Measurements from ENCODE around the gene KCNA10. TPM values are rescaled to one million over a fixed set of nuclear protein-coding genes. Genes with fewer than 3 reads are reported as not detected.

The KCNA10 gene
- total and polyA plus RNA-seq, 8 donors, result not detected

DNA sequence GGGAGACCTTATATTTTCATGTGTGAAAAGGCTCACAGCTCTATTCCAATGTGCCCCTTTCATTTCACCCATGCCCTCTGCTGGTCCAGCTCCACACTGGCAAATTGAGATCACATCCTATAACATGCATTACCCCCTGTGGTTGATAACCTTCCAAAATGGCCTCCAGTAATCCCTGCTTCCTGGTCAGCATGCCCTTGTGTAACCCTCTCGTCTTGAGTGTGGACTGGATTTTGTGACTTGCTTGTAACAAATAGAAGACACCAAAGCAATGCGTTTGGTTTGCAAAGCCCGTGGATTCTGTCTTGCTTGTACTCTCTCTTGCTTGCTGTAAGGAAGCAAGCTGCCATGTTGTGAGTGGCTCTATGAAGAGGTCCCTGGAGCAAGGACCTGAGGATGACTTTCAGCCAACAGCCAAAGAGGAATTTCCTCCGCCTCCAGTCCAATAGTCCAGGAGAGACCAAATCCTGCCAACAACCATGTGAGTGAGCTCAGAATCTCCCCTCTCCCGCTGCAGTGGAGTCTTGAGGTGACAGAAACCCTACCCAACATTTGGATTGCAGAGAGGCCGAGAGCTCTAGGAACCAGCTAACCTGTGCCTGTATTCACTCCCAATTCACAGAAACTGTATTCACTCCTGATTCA lies 17.4 kb downstream of the KCNA10 start:
- DNase-seq, result no peak
- Histone ChIP-seq H3K4me1 (no peaks in the 10 kb centered on the region), H3K9me3 (no peaks in the 10 kb centered on the region), H3K27ac (no peak overlapping the region), H3K27me3 (no peaks in the 10 kb centered on the region), H3K4me3 (no peak overlapping the region), H3K36me3 (no peaks in the 10 kb centered on the region)
- ATAC-seq, result no peak
- no peak for FAIRE-seq
- TF ChIP-seq, protein P1, sequence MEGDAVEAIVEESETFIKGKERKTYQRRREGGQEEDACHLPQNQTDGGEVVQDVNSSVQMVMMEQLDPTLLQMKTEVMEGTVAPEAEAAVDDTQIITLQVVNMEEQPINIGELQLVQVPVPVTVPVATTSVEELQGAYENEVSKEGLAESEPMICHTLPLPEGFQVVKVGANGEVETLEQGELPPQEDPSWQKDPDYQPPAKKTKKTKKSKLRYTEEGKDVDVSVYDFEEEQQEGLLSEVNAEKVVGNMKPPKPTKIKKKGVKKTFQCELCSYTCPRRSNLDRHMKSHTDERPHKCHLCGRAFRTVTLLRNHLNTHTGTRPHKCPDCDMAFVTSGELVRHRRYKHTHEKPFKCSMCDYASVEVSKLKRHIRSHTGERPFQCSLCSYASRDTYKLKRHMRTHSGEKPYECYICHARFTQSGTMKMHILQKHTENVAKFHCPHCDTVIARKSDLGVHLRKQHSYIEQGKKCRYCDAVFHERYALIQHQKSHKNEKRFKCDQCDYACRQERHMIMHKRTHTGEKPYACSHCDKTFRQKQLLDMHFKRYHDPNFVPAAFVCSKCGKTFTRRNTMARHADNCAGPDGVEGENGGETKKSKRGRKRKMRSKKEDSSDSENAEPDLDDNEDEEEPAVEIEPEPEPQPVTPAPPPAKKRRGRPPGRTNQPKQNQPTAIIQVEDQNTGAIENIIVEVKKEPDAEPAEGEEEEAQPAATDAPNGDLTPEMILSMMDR (IDR thresholded peaks at IDR 0.05), result no peak
- WGBS, 2 donors, result 64 to 82% methylated on average over 6 of the region's 6 CpGs
- intact Hi-C loops (cut with DNase I), result no loop called here

DNA sequence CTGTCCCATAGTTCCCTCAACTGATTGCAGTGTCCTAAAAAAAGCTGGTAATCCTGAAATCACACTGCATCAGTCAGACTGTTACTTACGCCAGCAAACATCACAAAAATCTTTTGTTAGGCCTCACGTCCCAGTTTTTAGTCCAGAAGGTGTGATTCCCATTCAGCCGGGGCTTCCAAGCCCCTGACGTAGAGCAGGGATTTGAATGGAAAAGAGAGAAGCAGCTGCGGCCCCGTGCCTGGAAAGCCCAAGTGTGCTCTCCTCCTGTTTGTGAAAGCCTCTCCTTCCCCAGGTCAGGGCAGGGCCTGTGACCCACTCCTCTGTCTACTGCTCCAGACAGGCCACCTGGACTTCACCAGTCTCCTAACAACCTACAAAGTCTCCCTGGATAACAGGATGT lies 20.7 kb downstream of the KCNA10 start:
- no peaks in the 10 kb centered on the region for H3K4me1 ChIP-seq
- TF ChIP-seq, protein P1 (IDR thresholded peaks at IDR 0.05), result no peak
- no peaks in the 10 kb centered on the region for H3K36me3 ChIP-seq
- WGBS, 2 donors, result 56 to 60% methylated on average over 6 of the region's 6 CpGs
- no peak overlapping the region for H3K27ac ChIP-seq
- ATAC-seq, result no peak
- H3K27me3 ChIP-seq, result no peaks in the 10 kb centered on the region
- H3K9me3 ChIP-seq, result no peaks in the 10 kb centered on the region
- H3K4me3 ChIP-seq, result no peak overlapping the region
- no peak for DNase-seq
- no peak for FAIRE-seq
- intact Hi-C loops (cut with DNase I), result loop anchor here in 1 of 3 donors (5.0 to 10.0 kb wide), 2 partner anchors 86 to 293 kb away; no protein-coding TSS in a partner anchor

DNA sequence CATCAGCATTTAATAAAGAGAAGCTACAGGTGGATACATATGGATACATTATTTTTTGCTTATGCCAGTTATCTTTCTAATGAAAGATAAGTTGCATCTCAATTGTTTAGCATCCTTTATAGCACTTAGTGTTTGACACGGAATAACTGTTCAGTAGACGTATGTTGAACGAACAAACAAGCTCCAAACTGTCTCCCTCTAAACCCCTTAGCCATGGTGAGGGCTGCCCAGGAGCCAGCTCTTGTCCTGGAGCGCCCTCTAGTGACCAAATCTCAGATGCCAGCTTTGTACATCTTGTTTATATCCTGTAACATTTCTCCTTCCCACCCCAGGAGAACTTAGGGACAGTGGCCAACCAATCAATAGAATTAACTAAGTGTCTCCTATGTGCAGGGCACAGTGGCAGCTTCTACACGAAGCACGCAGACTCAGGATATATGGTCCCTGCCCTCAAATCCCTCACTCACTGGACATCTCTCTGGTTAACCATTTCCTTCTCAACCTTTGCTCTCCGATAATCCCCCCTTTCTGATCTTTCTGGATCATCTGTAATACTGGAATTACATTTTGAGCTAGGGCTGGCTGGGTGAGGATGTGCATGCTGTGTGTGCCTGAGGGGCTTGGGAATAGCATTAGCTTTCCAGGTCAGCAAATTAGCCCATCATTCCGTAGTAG lies 22.9 kb downstream of the KCNA10 start:
- FAIRE-seq (no peak), DNase-seq (peak in 5 of 6 donors; percentile 69 to 86 (median 85)), ATAC-seq (peak; percentile 89 to 97 (median 92))
- Histone ChIP-seq H3K27me3 (no peaks in the 10 kb centered on the region), H3K9me3 (no peaks in the 10 kb centered on the region), H3K27ac (no peak overlapping the region), H3K36me3 (no peaks in the 10 kb centered on the region), H3K4me3 (no peak overlapping the region), H3K4me1 (no peaks in the 10 kb centered on the region)
- intact Hi-C loops (cut with DNase I), result loop anchor here in 1 of 3 donors (5.0 to 10.0 kb wide), 2 partner anchors 84 to 291 kb away; no protein-coding TSS in a partner anchor
- TF ChIP-seq, protein P1 (IDR thresholded peaks at IDR 0.05), result peak; percentile 74 to 91 (median 86)
- WGBS, 2 donors, result 21 to 22% methylated on average over 8 of the region's 8 CpGs

- ATAC-seq (no peak), FAIRE-seq (no peak), DNase-seq (no peak)
- H3K27me3 ChIP-seq, result no peaks in the 10 kb centered on the region
- no peak overlapping the region for H3K27ac ChIP-seq
- no peaks in the 10 kb centered on the region for H3K9me3 ChIP-seq
- no peaks in the 10 kb centered on the region for H3K4me1 ChIP-seq
- intact Hi-C loops (cut with DNase I), result loop anchor here in 1 of 3 donors (5.0 to 10.0 kb wide), 2 partner anchors 82 to 290 kb away; no protein-coding TSS in a partner anchor
- no peaks in the 10 kb centered on the region for H3K36me3 ChIP-seq
- WGBS, 2 donors, result 71 to 74% methylated on average over 21 of the region's 21 CpGs
- TF ChIP-seq, protein P1 (IDR thresholded peaks at IDR 0.05), result no peak
- H3K4me3 ChIP-seq, result no peak overlapping the region
Observed at GRCh38 chr1:110494522-110495406, 24.2 kb downstream of the KCNA10 start.
